Thoracic aorta (tissue), 2 donors: ENCODE results near the gene ANO8. TPM values are rescaled to one million over a fixed set of nuclear protein-coding genes. Genes with fewer than 3 reads are reported as not detected.

Source experiments
- ATAC-seq: fragments of 150-250 bp; one replicate; pipeline ENCODE4 v1.8.0; 2017; ENCODE audit warnings: low read depth; ENCODE audit not compliant: insufficient number of reproducible peaks, low FRiP score
- DNase-seq: peaks from one replicate; pipeline ENCODE4 v3.0.0-alpha.2; 2020; ENCODE audit warnings: low spot score
- H3K27ac ChIP-seq, 2 donors: fragments of 200-600 bp; sonication (generic); 1 replicate in 1 of 2; 2 replicates in 1 of 2; pipeline ENCODE4 v1.5.1; 2016; ENCODE audit warnings: mild to moderate bottlenecking in 2 of 2, moderate library complexity in 2 of 2
- H3K27me3 ChIP-seq: fragments of 200-600 bp; sonication (generic); replicated peaks from 2 replicates; pipeline ENCODE4 v1.6.0; 2016; ENCODE audit warnings: mild to moderate bottlenecking; ENCODE audit not compliant: insufficient read depth
- H3K36me3 ChIP-seq: fragments of 200-600 bp; sonication (generic); one replicate; pipeline ENCODE4 v1.5.1; 2016
- H3K4me1 ChIP-seq, 2 donors: fragments of 200-600 bp; sonication (generic); 1 replicate in 1 of 2; 2 replicates in 1 of 2; pipeline versions ENCODE4 v1.5.1 to v1.6.0; 2016; ENCODE audit warnings: low read depth in 2 of 2, mild to moderate bottlenecking in 1 of 2; ENCODE audit not compliant: control insufficient read depth in 1 of 2
- H3K4me3 ChIP-seq: fragments of 200-600 bp; sonication (generic); 2 replicates; pipeline ENCODE4 v1.5.1; 2016; ENCODE audit warnings: mild to moderate bottlenecking
- H3K9me3 ChIP-seq: fragments of 200-600 bp; sonication (generic); 2 replicates; pipeline ENCODE4 v1.5.1; 2016
- total RNA-seq, 2 donors: library from RNA; depleted of rRNA; stranded (reverse); fragments of >200 nt; gene quantifications; one replicate each; pipeline versions ENCODE4 v1.1.0 to v1.2.3, GENCODE V29; 2016
- TF ChIP-seq, protein P1 (sequence below): fragments of 200-600 bp; sonication (generic); IDR thresholded peaks from one replicate; pipeline ENCODE4 v1.5.1; 2019; ENCODE audit warnings: antibody characterized with exemption

ANO8 gene
- total RNA-seq, 2 donors from 2014 or later = 9.5 to 13.4 TPM

DNA sequence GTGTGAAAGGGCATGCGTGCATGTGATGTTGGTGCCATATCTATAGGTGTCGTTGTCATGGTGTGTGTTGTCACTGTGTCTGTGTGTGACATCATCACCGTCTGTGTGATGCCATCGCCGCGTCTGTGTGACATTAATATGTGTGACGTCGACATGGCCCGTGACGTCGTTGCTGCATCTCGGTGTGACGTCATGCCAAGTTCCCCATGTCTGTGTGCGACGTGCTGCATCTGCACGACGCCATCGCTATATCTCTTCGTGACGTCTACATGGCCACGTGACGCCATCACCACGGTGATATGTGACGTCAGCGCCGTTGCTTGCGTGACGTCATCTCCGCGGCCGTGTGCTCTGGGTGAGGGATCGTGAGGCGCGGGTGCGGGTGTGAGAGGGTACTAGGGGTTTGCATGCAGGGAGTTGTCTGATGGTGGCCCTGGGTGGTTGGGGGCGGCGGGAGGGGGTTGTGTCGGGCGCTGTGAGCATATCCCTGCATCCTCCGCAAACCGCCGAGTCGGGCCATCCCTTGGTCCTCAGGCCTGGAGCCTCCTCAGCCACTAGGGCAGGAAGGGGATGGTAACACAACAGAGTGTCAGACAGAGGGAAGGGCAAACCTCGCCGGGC, 17.3 kb upstream of the ANO8 start:
- no peaks in the 10 kb centered on the region for H3K27me3 ChIP-seq
- ATAC-seq = no peak
- H3K4me1 ChIP-seq = peaks cover 21 to 36% of the 10 kb centered on the region in 2 donors
- H3K36me3 ChIP-seq = no peaks in the 10 kb centered on the region
- TF ChIP-seq, protein P1, sequence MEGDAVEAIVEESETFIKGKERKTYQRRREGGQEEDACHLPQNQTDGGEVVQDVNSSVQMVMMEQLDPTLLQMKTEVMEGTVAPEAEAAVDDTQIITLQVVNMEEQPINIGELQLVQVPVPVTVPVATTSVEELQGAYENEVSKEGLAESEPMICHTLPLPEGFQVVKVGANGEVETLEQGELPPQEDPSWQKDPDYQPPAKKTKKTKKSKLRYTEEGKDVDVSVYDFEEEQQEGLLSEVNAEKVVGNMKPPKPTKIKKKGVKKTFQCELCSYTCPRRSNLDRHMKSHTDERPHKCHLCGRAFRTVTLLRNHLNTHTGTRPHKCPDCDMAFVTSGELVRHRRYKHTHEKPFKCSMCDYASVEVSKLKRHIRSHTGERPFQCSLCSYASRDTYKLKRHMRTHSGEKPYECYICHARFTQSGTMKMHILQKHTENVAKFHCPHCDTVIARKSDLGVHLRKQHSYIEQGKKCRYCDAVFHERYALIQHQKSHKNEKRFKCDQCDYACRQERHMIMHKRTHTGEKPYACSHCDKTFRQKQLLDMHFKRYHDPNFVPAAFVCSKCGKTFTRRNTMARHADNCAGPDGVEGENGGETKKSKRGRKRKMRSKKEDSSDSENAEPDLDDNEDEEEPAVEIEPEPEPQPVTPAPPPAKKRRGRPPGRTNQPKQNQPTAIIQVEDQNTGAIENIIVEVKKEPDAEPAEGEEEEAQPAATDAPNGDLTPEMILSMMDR = no peak
- no peak overlapping the region for H3K27ac ChIP-seq
- DNase-seq = no peak
- no peaks in the 10 kb centered on the region for H3K9me3 ChIP-seq
- no peak overlapping the region for H3K4me3 ChIP-seq

DNA sequence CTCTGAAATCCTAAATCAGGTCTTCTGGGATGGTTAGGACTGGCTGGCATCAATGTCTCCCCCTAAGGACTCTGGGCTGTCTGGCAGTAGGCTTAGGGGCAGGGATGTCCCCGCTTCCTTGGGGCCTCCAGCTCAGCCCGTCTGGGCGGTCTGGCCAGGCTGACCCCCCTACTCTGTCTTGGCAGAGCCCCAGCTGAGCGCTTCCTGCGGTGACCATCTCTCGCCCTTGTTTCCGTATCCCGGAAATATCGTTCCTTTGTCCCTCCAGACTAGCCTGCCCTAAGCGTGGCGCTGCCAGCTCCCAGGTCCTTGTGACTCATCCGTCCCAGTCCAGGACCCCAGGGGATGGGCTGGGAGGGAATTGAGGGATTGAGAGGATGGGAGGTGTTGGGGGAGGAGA, 14.0 kb upstream of the ANO8 start:
- H3K4me3 ChIP-seq = peak overlapping the region; percentile 56
- H3K4me1 ChIP-seq = peaks cover 22 to 47% of the 10 kb centered on the region in 2 donors
- peak overlapping the region; percentile 73 to 94 for H3K27ac ChIP-seq
- H3K36me3 ChIP-seq = no peaks in the 10 kb centered on the region
- TF ChIP-seq, protein P1 = no peak
- H3K9me3 ChIP-seq = no peaks in the 10 kb centered on the region
- peak; percentile 51 for DNase-seq
- ATAC-seq = peak; percentile 23
- H3K27me3 ChIP-seq = no peaks in the 10 kb centered on the region

DNA sequence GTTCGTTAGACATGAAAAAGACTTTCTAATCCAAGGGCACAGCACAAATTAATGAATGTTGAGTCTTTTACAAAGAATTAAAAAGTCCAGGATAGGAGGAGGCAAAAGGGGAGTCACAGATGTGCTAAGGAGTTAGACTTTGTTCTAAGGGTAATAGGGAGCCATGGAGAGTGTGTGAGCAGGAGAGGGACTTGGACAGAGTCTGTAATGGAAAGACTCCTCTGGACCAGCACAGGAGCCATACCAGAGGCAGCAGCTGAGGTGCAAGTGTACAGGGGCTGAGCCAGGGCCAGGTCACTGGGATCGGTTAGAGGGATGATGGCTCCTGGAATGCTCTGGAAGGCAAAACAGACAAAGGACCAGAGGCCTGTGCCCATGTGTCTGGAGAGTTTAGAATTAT, 13.2 kb upstream of the ANO8 start:
- peak overlapping the region; percentile 17 for H3K4me3 ChIP-seq
- H3K27ac ChIP-seq = peak overlapping the region; percentile 73 to 94
- no peak for ATAC-seq
- TF ChIP-seq, protein P1 = no peak
- DNase-seq = no peak
- no peaks in the 10 kb centered on the region for H3K27me3 ChIP-seq
- no peaks in the 10 kb centered on the region for H3K36me3 ChIP-seq
- H3K4me1 ChIP-seq = peaks cover 22 to 43% of the 10 kb centered on the region in 2 donors
- no peaks in the 10 kb centered on the region for H3K9me3 ChIP-seq

DNA sequence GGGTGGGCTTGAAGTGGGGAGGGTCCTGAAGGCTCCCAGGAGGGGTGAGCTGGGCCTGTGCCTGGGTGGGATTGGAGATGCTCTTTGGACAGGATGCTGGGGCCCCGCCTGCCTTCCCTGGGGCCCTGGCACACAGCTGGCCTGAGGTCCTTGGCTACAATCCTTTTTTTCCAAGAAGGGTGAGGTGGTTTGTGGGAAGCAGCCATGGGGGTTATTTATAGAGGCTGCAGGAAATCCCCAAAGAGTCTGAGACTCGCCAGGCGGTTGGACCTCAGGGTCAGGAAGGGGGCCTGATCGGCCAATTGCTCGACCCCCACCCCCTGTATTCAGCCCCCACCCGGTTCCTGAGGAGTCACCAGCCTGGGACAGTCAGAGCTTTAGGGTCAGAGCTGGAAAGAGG, 12.7 kb upstream of the ANO8 start:
- Histone ChIP-seq H3K27me3 (no peaks in the 10 kb centered on the region), H3K4me3 (peak overlapping the region; percentile 17), H3K9me3 (no peaks in the 10 kb centered on the region), H3K27ac (peak overlapping the region; percentile 73 to 94), H3K4me1 (peaks cover 22 to 39% of the 10 kb centered on the region in 2 donors), H3K36me3 (no peaks in the 10 kb centered on the region)
- TF ChIP-seq, protein P1 = no peak
- ATAC-seq (peak; percentile 45), DNase-seq (no peak)

DNA sequence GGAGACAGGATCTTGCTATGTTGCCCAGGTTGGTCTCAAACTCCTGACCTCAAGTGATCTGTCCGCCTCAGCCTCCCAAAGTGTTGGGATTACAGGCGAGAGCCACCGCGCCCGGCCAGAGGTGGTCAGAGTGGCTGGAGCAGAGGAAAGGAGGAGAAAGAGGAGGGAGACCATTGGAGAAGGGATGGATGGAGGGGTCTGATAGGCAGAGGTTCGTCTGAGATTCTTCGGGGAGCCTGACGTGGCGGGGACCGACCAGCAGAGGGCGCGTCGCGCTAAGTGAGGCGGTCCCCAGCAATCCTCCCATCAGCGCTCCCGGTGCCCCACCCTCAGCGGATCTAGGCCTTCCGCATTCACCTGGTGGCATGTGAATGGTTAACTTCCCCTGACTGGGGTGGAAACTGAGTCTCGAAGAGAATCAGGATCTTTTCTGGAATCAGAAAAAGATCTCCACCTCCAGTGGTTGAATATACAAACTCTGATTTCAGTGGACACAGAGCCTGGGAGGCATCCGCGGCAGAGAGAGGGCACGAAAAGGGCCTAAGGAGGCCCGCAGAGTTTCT, 11.5 kb upstream of the ANO8 start:
- TF ChIP-seq, protein P1 = peak; percentile 96
- Histone ChIP-seq H3K4me3 (no peak overlapping the region), H3K27me3 (no peaks in the 10 kb centered on the region), H3K27ac (peak overlapping the region; percentile 73 to 94), H3K36me3 (peaks cover 9% of the 10 kb centered on the region), H3K9me3 (no peaks in the 10 kb centered on the region), H3K4me1 (peaks cover 22 to 39% of the 10 kb centered on the region in 2 donors)
- no peak for ATAC-seq
- DNase-seq = no peak
